OCI-LY1 (cell line): ENCODE results near the gene BRD1.

Experiments used
- H2AFZ ChIP-seq: fragments of 200-600 bp; sonication (generic), shearing (Covaris generic); 2 replicates; pipeline ENCODE4 v1.6.0; 2014; ENCODE audit warnings: antibody characterized with exemption, mild to moderate bottlenecking, low read length
- H3F3A ChIP-seq: fragments of 200-600 bp; sonication (generic), shearing (Covaris generic); 2 replicates; pipeline ENCODE4 v1.6.0; 2014; ENCODE audit warnings: mild to moderate bottlenecking, antibody characterized with exemption, low read length, moderate library complexity; ENCODE audit not compliant: insufficient read depth
- H3K27ac ChIP-seq: fragments of 200-600 bp; sonication (generic); 2 replicates; pipeline ENCODE4 v1.5.1; 2014; ENCODE audit warnings: low read length, mixed run types, mild to moderate bottlenecking, low read depth; ENCODE audit not compliant: poor library complexity, severe bottlenecking
- H3K27me3 ChIP-seq: fragments of 200-600 bp; sonication (generic); 2 replicates; pipeline ENCODE4 v1.6.0; 2014; ENCODE audit warnings: antibody characterized with exemption, mild to moderate bottlenecking, low read length, moderate library complexity; ENCODE audit not compliant: insufficient read depth
- H3K36me3 ChIP-seq: fragments of 200-600 bp; sonication (generic); 2 replicates; pipeline ENCODE4 v1.6.1; 2014; ENCODE audit warnings: mild to moderate bottlenecking, antibody characterized with exemption, low read length, moderate library complexity, mixed read lengths; ENCODE audit not compliant: insufficient read depth
- H3K4me1 ChIP-seq: fragments of 200-600 bp; sonication (generic); 2 replicates; pipeline ENCODE4 v1.5.1; 2014; ENCODE audit warnings: mild to moderate bottlenecking, low read length, moderate library complexity; ENCODE audit not compliant: insufficient read depth, severe bottlenecking
- H3K4me2 ChIP-seq: fragments of 200-600 bp; sonication (generic), shearing (Covaris generic); 2 replicates; pipeline ENCODE4 v1.6.1; 2014; ENCODE audit warnings: low read length
- H3K4me3 ChIP-seq: fragments of 200-600 bp; sonication (generic); 2 replicates; pipeline ENCODE4 v1.5.1; 2014; ENCODE audit warnings: low read length, low read depth, mild to moderate bottlenecking, mixed read lengths; ENCODE audit not compliant: poor library complexity, severe bottlenecking
- H3K79me2 ChIP-seq: fragments of 200-600 bp; shearing (Covaris generic); 2 replicates; pipeline ENCODE4 v1.6.1; 2016; ENCODE audit warnings: mixed run types, low read length, mixed read lengths; ENCODE audit not compliant: insufficient read depth
- H3K9ac ChIP-seq: fragments of 200-600 bp; sonication (generic), shearing (Covaris generic); 2 replicates; pipeline ENCODE4 v1.6.1; 2014; ENCODE audit warnings: mild to moderate bottlenecking, low read length, mixed read lengths
- H3K9me2 ChIP-seq: fragments of 200-600 bp; sonication (generic), shearing (Covaris generic); 2 replicates; pipeline ENCODE4 v1.6.1; 2014; ENCODE audit warnings: low read depth, mild to moderate bottlenecking, low read length, mixed read lengths
- H3K9me3 ChIP-seq: fragments of 200-600 bp; shearing (Covaris generic); 2 replicates; pipeline ENCODE4 v1.6.1; 2014; ENCODE audit warnings: low read length, mixed read lengths
- H4K20me1 ChIP-seq: fragments of 200-600 bp; sonication (generic), shearing (Covaris generic); 2 replicates; pipeline ENCODE4 v1.6.0; 2016; ENCODE audit warnings: mild to moderate bottlenecking, low read length; ENCODE audit not compliant: insufficient read depth
- EZH2 ChIP-seq: fragments of 200-600 bp; sonication (generic), shearing (Covaris generic); IDR thresholded peaks from 2 replicates; pipeline ENCODE4 v1.8.0; 2017; ENCODE audit warnings: borderline replicate concordance, mixed run types, mild to moderate bottlenecking, antibody characterized with exemption, low read length, moderate library complexity, mixed read lengths
- TF ChIP-seq, protein P1 (sequence below): fragments of 200-600 bp; sonication (generic), shearing (Covaris generic); IDR thresholded peaks from 2 replicates; pipeline ENCODE4 v1.5.1; 2017; ENCODE audit warnings: mild to moderate bottlenecking, antibody characterized with exemption, low read length, moderate library complexity, mixed read lengths

Gene BRD1

DNA sequence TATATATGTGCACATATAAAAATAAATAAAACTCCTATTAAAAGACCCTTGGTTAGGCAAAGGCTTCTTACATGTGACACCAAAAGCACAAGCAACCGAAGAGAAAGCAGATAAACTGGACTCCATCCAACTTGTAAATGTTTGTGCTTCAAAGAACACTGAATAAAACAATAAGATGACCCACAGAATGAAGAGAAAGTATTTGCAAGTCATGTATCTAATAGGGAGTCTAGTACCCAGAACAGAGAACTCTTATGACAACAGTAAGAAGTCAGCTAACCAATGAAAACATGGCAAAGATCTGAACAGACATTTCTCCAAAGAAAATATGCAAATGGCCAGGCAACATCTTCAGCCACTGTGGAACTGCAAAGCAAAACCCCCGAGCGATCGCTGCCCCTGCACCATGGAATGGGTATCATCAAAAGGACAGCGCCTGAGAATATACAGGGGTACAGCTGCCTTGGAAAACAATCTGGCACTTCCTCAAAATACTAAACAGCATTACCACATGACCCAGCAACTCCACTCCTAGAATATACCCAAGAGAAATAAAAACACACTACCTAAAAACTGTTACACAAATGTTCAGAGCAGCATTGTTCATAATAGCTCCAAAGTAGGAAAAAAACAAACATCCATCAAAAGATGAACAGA lies 17.2 kb downstream of the BRD1 start:
- Histone ChIP-seq H3K27me3 (no peaks in the 10 kb centered on the region), H3K4me2 (no peak overlapping the region), H3K27ac (no peak overlapping the region), H3K4me3 (no peak overlapping the region), H3K79me2 (peaks cover 91% of the 10 kb centered on the region), H2AFZ (no peak overlapping the region), H3F3A (no peaks in the 10 kb centered on the region), H3K36me3 (peaks cover 75% of the 10 kb centered on the region), H3K9ac (no peak overlapping the region), H3K9me3 (peaks cover 10% of the 10 kb centered on the region), H3K4me1 (peaks cover 11% of the 10 kb centered on the region), H3K9me2 (no peaks in the 10 kb centered on the region), H4K20me1 (no peaks in the 10 kb centered on the region)
- TF ChIP-seq, protein P1, sequence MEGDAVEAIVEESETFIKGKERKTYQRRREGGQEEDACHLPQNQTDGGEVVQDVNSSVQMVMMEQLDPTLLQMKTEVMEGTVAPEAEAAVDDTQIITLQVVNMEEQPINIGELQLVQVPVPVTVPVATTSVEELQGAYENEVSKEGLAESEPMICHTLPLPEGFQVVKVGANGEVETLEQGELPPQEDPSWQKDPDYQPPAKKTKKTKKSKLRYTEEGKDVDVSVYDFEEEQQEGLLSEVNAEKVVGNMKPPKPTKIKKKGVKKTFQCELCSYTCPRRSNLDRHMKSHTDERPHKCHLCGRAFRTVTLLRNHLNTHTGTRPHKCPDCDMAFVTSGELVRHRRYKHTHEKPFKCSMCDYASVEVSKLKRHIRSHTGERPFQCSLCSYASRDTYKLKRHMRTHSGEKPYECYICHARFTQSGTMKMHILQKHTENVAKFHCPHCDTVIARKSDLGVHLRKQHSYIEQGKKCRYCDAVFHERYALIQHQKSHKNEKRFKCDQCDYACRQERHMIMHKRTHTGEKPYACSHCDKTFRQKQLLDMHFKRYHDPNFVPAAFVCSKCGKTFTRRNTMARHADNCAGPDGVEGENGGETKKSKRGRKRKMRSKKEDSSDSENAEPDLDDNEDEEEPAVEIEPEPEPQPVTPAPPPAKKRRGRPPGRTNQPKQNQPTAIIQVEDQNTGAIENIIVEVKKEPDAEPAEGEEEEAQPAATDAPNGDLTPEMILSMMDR: no peak
- no peak for TF ChIP-seq EZH2

DNA sequence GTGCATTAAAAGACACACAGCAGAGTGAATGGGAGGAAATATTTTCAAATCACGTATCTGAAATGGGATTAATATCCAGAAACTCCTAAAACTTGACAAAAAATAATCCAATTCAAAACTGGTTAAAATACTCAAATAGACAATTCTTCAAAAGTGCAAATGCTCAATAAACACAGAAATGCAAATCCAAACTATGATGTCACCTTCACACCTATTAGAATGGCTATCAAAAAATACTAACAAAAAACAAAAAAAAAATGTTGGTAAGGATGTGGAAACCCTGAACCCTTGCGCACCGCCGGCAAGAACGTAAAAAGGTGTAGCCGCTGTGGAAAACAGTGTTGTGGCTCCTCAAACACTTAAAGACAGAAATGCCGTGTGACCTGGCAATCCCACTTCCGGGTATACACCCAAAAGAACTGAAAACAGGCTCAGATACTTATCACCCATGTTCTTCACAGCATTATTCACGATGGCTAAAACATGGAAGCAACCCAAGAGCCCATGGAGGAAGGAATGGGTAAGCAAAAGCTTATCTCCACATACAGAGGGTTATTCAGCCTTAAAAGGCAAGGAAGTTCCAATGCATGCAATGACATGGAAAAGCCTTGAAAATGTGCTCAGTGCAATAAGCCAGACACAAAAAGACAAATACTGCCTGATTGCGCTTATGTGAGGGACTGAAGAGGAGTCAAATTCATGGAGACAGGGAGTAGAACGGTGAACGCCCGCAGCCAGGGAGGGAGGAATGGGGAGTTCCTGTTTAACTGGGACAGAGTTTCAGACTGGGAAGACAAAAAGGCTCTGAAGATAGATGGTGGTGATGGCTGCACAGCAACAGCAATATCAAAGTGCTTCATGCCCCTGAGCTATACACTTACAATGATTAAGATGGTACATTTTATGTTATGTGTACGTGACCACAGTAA lies 19.6 kb downstream of the BRD1 start:
- peaks cover 70% of the 10 kb centered on the region for H3K36me3 ChIP-seq
- H4K20me1 ChIP-seq: no peaks in the 10 kb centered on the region
- H3K27me3 ChIP-seq: no peaks in the 10 kb centered on the region
- H3K4me2 ChIP-seq: no peak overlapping the region
- H3K9ac ChIP-seq: no peak overlapping the region
- H3K4me1 ChIP-seq: peaks cover 20% of the 10 kb centered on the region
- no peak overlapping the region for H3K27ac ChIP-seq
- peaks cover 84% of the 10 kb centered on the region for H3K79me2 ChIP-seq
- TF ChIP-seq, protein P1: no peak
- no peak for TF ChIP-seq EZH2
- H3K9me2 ChIP-seq: no peaks in the 10 kb centered on the region
- no peak overlapping the region for H2AFZ ChIP-seq
- no peak overlapping the region for H3K4me3 ChIP-seq
- H3F3A ChIP-seq: no peaks in the 10 kb centered on the region
- H3K9me3 ChIP-seq: peaks cover 10% of the 10 kb centered on the region

DNA sequence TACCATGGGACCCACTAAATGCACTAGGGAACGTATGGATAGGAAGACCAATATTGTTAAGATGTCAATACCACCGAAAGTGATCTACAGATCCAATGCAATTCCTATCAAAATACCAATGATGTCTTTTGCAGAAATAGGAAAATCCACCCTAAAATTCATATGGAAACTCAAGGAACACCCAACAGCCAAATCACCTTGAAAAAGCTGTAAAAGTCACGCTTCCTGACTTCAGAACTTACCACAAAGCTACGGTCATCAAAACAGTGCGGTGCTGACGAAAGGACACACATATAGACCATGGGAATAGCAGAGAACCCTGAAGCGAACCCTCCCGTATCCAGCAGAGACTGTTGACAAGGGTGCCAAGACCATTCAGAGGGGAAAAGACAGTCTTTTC lies 20.5 kb downstream of the BRD1 start:
- H3K79me2 ChIP-seq: peaks cover 80% of the 10 kb centered on the region
- H3K36me3 ChIP-seq: peaks cover 67% of the 10 kb centered on the region
- H3K4me2 ChIP-seq: no peak overlapping the region
- H2AFZ ChIP-seq: no peak overlapping the region
- no peaks in the 10 kb centered on the region for H3K27me3 ChIP-seq
- no peaks in the 10 kb centered on the region for H4K20me1 ChIP-seq
- no peak overlapping the region for H3K4me3 ChIP-seq
- H3K9ac ChIP-seq: no peak overlapping the region
- H3K9me3 ChIP-seq: peaks cover 10% of the 10 kb centered on the region
- H3K27ac ChIP-seq: no peak overlapping the region
- TF ChIP-seq EZH2: no peak
- TF ChIP-seq, protein P1: no peak
- H3K4me1 ChIP-seq: peaks cover 23% of the 10 kb centered on the region
- no peaks in the 10 kb centered on the region for H3F3A ChIP-seq
- H3K9me2 ChIP-seq: no peaks in the 10 kb centered on the region
